ENCODE data around the gene TEDC2.

DNA sequence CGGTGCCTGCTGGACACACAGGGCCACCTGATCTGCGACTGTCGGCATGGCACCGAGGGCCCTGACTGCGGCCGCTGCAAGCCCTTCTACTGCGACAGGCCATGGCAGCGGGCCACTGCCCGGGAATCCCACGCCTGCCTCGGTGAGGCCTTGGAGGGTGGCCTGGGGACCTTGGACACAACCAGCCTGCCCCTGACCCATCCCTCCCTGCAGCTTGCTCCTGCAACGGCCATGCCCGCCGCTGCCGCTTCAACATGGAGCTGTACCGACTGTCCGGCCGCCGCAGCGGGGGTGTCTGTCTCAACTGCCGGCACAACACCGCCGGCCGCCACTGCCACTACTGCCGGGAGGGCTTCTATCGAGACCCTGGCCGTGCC, 12.6 kb downstream of the TEDC2 start:
- TF ChIP-seq GATA2 (IDR thresholded peaks at IDR 0.05; ENCODE audit: low read depth, low read length) (no peak), GATA3 (IDR thresholded peaks at IDR 0.05; ENCODE audit: low read depth, low read length) (no peak)

Data from SH-SY5Y (cell line).